ENCODE data around the gene CD200R1.
"Not testable (repeated sequence)": the region's sequence is repeated elsewhere in the genome, so short reads cannot be mapped to it uniquely, and the experiment has no call there.

CD200R1 gene

GRCh38 chr3:112973325-112974177 lies 1.4 kb downstream of the CD200R1 start:
- no peak for DNase-seq

DNA sequence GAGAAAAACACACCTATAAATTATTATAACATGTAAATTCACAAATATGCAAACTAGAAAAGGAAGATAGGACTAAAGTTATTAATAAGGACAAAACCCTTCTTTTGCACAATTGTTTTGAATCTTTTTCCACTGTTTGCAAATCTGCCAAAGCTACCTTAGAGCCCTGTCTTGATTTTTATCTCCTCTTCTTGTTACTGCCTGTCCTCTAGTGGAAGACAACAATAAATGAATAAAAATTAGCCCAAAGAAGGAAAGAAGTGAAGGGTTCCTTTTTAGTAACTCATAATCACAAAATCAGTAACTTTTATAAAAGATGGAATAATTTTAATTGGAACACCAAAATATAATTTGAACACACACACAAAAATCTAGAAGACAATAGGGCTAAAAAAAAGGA lies 2.7 kb downstream of the CD200R1 start:
- DNase-seq = no peak

GRCh38 chr3:112967828-112968227 lies 7.1 kb downstream of the CD200R1 start:
- DNase-seq = peak; percentile 66

GRCh38 chr3:112967425-112967824 lies 7.5 kb downstream of the CD200R1 start:
- no peak for DNase-seq

DNA sequence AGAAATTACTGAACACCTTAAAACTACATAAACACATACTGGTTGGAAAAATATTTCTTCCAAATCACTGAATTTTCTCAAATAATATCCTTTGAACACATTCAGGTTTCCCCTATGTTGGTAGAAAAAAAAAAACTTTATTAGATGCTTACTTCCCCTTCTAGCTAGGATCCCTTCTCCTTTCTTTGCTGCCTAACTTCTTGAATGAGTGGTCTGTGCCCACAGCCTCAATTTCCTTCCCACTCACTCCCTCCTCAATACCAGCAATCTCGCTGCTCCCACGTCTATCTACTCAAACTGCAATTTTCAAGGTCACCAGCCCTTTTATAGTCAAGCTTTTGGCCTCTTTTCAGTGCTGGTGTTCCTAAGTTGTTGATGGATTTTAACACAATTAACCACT lies 8.3 kb downstream of the CD200R1 start:
- DNase-seq = peak; percentile 45

DNA sequence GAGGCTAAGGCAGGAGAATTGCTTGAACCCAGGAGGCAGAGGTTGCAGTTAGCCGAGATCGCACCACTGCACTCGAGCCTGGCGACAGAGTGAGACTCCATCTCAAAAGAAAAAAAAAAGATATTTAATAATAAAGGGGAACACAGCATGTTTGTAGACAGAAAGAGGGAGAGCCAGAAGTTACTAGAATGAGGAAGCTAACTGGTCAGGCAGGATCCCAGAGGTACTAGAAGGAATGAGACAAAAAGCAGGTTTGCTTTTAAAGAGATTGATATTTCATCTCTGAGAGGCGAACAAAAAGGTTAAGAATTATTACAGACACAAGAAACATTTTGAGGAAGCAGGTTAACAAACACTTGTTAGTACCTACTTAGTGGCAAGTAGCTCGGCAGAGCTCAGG lies 9.2 kb downstream of the CD200R1 start:
- DNase-seq = no peak

GRCh38 chr3:112963683-112964082 lies 11.2 kb downstream of the CD200R1 start:
- DNase-seq = no peak

- peak; percentile 80 for DNase-seq
Measured at GRCh38 chr3:112958811-112959560, 15.9 kb downstream of the CD200R1 start.

GRCh38 chr3:112956351-112956750 lies 18.6 kb downstream of the CD200R1 start:
- DNase-seq = no peak

DNA sequence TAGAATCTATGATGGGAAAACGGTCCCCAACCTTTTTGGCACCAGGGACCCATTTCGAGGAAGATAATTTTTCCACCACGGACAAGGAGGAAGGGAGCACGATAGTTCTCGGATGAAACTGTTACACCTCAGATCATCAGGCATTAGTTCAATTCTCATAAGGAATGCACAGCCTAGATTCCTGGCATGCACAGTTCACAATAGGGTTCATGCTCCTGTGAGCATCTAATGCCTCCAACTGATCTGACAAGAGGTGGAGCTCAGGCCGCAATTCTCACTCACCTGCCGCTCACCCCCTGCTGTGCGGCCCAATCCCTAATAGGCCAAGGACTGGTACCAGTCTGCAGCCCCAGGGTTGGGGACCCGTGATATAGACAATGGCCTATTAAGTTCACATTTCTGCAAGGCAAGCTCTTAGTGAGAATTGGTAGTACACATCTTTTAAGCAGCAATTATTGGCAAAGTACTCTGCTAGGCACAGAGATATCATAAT lies 26.5 kb downstream of the CD200R1 start:
- no peak for DNase-seq

DNA sequence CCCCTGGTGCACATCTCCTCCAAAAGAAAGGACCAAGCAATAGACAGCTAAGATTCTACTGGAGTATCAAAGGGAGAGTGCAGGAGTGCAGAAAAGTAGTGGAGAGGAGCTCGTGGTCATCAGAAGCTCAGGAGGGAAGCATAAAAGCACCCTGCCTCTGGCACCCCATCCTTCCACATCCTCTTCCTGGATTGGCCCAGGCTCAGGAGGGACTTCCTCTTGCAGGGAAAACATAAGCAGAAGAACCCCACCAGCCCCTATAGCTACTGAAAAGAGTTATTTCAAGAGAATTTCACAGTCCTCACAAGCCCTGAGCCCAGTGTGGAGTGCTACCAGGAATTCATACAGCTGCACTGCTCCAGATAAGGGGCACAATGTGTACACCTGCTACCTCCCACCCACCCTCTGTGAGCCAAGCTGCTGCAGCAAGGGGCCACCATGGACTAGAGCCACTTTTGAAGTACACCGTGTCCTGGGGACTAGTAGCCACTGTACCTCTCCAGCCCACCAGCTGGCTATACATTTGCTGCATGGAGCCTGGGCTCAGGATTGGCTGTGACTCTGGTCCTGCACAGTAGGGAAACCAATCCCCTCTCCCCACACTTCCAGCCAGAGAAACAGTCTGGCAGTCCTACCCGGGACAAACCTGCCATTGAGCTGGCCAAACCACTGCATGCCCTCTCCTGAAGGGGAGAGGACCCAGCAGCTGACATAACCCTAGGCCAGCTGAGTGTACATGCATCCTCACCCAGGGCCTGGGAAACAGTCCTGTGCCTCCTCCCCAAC lies 43.0 kb downstream of the CD200R1 start:
- peak; percentile 9 for DNase-seq

GRCh38 chr3:112930771-112931170 lies 44.1 kb downstream of the CD200R1 start:
- DNase-seq = no peak

DNA sequence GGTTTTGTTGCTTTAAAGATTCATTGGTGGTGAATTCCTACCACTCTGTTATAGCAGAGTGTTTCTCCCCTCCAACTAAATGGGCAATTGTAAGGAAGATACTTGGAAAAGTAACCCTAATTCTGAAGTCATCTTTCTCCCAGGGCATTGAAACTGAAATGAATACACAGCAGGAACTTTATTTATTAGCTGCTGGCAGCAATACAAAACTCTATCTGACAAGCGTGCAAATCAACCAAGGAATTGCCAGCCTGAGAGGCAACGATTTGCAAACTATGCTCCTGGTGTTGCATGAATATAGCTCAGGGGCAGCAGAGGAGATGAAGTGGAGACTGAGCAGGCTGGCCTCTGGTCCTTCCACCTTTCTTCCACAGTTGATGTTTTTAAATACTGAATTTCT lies 48.9 kb downstream of the CD200R1 start:
- no peak for DNase-seq

DNA sequence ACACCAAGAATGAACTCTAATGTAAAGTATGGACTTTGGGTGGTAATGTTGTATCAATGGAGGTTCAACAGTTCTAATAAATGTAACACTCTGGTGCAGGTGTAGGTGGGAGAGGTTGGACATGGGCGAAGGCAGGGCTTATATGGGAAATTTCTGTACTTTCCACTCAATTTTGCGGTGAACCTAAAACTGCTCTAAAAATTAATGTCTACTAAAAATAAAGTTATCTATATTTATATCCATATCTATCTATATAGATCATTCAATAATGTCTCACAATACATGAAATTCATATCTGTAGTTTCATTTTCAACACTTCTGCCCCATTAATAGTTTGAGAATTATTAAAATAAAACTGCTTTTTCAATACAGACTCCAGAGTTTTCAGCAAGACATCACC lies 49.3 kb downstream of the CD200R1 start:
- no peak for DNase-seq

- not testable (repeated sequence) for DNase-seq
Measured at GRCh38 chr3:112919541-112919940, 55.4 kb downstream of the CD200R1 start.

DNA sequence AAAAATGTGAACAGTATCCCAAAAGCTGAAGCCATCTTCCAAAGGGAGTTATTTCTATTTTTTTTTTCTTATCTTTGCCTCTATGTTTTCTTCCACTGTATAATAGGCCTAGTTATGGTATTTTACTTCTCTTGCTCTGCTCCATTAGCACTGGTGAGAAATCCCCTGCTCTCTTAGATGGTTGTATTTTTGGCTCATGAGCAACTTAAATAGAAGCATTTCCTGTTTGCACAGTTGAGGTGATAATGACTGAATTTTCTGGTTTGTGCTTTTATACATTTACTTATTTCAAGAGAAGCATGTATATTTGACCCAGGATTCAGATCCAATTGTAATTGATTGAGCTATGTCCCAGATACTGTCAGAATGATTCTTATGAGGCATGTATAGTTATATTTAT lies 66.7 kb downstream of the CD200R1 start:
- no peak for DNase-seq

DNA sequence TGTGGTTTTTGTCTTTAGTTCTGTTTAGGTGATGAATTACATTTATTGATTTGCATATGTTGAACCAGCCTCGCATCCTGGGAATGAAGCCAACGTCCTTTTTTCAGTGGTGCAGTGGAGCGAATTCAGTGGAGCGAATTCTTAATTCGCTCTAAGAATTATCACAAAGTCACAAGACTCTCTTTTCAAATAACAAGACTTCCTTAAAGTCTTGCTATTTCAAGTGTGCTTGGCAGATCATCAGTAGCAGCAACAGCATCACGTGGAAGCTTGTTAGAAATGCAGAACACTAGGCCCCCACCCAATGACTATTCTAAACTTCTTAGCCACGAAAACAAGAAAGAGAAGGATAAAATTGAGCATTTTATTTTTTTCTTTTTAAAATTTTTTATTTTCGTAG lies 70.1 kb downstream of the CD200R1 start:
- no peak for DNase-seq

- DNase-seq = no peak
Measured at GRCh38 chr3:112900113-112900512, 74.8 kb downstream of the CD200R1 start.

- no peak for DNase-seq
Measured at GRCh38 chr3:112897791-112898190, 77.1 kb downstream of the CD200R1 start.

DNA sequence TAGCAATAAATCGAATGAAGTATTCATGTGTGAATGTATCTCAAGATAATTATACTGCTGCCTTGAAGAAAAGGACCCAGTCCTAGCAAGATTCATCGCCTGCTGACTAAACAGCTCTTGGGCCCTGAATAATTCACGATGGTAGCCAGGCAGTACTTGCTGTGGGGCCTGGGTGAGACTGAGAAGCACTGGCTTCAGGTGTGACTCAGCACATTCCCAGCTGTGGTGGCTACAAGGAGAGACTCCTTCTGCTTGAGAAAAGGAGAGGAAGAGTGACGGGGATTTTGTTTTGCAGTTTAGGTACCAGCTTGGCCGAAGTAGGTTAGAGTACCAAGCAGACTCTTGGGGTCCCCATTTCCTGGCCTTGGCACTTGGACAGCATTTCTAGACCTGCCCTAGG lies 80.6 kb downstream of the CD200R1 start:
- peak; percentile 18 for DNase-seq

GRCh38 chr3:112889357-112889756 lies 85.5 kb downstream of the CD200R1 start:
- no peak for DNase-seq

DNA sequence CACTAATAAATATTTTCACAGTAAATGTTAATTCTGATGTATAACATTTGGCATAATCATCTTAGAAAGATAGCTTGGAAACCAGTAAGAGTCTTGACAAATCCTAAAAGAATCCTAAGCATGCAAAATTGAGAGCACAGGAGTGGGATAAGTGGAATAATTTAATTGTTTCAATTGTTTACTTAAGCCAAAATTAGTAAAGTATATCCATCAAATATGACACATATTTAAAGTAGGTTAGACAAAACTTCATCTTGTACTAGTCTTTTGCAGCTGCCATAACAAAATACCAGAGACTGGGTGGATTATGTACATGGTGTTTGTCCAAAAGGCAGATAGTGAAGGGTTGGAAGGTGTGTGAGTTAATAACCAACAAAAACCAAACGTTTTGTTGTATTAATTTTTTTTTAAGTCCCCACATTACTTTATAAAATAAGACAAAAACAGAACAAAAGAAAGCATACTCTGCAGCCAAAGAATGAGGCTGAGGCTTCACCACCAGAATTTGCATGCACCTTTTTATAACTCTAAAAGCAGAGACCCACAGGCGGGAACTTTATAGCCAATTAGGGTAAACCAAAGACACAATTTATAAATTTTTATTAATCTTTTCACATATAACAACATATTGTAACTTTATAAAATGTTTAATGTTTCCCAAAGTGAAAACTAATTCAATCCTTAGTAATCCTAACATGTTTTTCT lies 86.4 kb downstream of the CD200R1 start:
- DNase-seq = no peak
